ENCODE measurements around the gene MAML3. TPM values are rescaled to one million over a fixed set of nuclear protein-coding genes. Genes with fewer than 3 reads are reported as not detected.
A peak's percentile ranks its signal among the peaks of the same experiment; 100 is the strongest.

The MAML3 gene
- total and polyA plus RNA-seq, 2 of the 13 experiments (the other 11 are each of a cell fraction or from before 2014, with no cell fraction given), result 0.05 to 0.13 TPM

DNA sequence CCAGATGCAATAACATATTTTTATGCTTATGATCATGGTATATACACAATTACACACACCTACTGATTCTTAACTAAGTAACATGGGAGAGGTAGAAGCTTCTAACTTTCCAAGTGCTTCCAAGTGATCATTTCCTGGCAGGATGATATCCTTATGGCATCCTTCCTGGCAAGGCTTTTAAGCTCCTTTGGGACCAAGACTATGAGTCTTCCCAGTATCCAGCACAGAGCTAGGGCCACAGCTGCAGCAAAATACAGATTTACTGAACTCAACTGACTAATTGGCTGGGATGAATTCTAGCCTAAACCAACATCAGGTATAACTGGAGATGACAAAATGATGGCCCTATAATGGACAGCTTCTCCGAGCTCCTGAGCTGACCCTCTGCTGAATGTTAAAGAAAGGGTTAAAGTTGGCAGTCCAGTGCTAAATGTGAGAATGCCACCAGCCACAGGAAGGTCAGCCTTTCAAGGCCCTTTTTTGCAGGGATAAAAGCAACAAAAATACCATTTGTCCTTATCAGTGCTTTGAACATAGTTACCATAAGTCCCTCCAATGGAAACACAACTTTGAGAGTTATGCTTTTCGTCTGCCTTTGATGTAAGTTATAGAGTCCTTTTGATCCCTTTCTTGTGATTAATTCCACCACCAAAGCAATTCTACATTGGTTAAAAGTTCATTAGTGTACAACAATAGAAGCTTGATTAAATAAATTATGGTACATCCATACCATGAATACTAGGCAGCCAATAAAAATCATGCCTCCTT, 415.0 kb downstream of the MAML3 start (continued):
- TF ChIP-seq BRCA1 (CRISPR knock-in tag; IDR thresholded peaks at IDR 0.05), result no peak
- TF ChIP-seq, protein P1, sequence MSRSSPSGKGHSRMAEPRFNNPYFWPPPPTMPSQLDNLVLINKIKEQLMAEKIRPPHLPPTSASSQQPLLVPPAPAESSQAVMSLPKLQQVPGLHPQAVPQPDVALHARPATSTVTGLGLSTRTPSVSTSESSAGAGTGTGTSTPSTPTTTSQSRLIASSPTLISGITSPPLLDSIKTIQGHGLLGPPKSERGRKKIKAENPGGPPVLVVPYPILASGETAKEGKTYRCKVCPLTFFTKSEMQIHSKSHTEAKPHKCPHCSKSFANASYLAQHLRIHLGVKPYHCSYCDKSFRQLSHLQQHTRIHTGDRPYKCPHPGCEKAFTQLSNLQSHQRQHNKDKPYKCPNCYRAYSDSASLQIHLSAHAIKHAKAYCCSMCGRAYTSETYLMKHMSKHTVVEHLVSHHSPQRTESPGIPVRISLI (CRISPR knock-in tag; IDR thresholded peaks at IDR 0.05; ENCODE audit: borderline replicate concordance), result peak; percentile 75
- TF ChIP-seq, protein P2, sequence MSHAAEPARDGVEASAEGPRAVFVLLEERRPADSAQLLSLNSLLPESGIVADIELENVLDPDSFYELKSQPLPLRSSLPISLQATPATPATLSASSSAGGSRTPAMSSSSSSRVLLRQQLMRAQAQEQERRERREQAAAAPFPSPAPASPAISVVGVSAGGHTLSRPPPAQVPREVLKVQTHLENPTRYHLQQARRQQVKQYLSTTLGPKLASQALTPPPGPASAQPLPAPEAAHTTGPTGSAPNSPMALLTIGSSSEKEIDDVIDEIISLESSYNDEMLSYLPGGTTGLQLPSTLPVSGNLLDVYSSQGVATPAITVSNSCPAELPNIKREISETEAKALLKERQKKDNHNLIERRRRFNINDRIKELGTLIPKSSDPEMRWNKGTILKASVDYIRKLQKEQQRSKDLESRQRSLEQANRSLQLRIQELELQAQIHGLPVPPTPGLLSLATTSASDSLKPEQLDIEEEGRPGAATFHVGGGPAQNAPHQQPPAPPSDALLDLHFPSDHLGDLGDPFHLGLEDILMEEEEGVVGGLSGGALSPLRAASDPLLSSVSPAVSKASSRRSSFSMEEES (CRISPR knock-in tag; IDR thresholded peaks at IDR 0.05), result peak; percentile 82
- TF ChIP-seq ZBTB21 (CRISPR knock-in tag; IDR thresholded peaks at IDR 0.05), result no peak
- TF ChIP-seq EEA1 (CRISPR knock-in tag; IDR thresholded peaks at IDR 0.05; ENCODE audit: borderline replicate concordance), result no peak
- TF ChIP-seq, protein P3, sequence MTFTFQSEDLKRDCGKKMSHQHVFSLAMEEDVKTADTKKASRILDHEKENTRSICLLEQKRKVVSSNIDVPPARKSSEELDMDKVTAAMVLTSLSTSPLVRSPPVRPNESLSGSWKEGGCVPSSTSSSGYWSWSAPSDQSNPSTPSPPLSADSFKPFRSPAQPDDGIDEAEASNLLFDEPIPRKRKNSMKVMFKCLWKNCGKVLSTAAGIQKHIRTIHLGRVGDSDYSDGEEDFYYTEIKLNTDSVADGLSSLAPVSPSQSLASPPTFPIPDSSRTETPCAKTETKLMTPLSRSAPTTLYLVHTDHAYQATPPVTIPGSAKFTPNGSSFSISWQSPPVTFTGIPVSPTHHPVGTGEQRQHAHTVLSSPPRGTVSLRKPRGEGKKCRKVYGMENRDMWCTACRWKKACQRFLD (CRISPR knock-in tag; IDR thresholded peaks at IDR 0.05; ENCODE audit: borderline replicate concordance), result no peak
- TF ChIP-seq ZNF598 (CRISPR knock-in tag; IDR thresholded peaks at IDR 0.05; ENCODE audit: borderline replicate concordance), result no peak
- TF ChIP-seq ZFP36L2 (CRISPR knock-in tag; IDR thresholded peaks at IDR 0.05), result no peak
- no peak for TF ChIP-seq ZNF562 (CRISPR knock-in tag; IDR thresholded peaks at IDR 0.05; ENCODE audit: borderline replicate concordance)
- TF ChIP-seq SETDB1 (CRISPR knock-in tag; IDR thresholded peaks at IDR 0.05; ENCODE audit: borderline replicate concordance), result no peak
- TF ChIP-seq ZNF841 (CRISPR knock-in tag; IDR thresholded peaks at IDR 0.05; ENCODE audit: borderline replicate concordance), result no peak
- TF ChIP-seq MLLT10 (CRISPR knock-in tag; IDR thresholded peaks at IDR 0.05), result no peak
- no peak for TF ChIP-seq NFE2L2 (IDR thresholded peaks at IDR 0.05; ENCODE audit: low read length)
- TF ChIP-seq ZNF850 (CRISPR knock-in tag; conservative IDR thresholded peaks at IDR 0.05), result no peak
- TF ChIP-seq, protein P4, sequence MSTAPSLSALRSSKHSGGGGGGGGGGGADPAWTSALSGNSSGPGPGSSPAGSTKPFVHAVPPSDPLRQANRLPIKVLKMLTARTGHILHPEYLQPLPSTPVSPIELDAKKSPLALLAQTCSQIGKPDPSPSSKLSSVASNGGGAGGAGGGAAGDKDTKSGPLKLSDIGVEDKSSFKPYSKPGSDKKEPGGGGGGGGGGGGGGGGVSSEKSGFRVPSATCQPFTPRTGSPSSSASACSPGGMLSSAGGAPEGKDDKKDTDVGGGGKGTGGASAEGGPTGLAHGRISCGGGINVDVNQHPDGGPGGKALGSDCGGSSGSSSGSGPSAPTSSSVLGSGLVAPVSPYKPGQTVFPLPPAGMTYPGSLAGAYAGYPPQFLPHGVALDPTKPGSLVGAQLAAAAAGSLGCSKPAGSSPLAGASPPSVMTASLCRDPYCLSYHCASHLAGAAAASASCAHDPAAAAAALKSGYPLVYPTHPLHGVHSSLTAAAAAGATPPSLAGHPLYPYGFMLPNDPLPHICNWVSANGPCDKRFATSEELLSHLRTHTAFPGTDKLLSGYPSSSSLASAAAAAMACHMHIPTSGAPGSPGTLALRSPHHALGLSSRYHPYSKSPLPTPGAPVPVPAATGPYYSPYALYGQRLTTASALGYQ (CRISPR knock-in tag; IDR thresholded peaks at IDR 0.05), result no peak; the same call in 1 of the 2 replicates
- TF ChIP-seq ASH2L (IDR thresholded peaks at IDR 0.05; ENCODE audit: insufficient read length, low read depth, low read length), result peak; percentile 37
- TF ChIP-seq MED1 (CRISPR knock-in tag; IDR thresholded peaks at IDR 0.05), result peak; percentile 95
- TF ChIP-seq KLF16 (CRISPR knock-in tag; IDR thresholded peaks at IDR 0.05), result 0 out of 4 replicates have a peak, but pooled peaks of 1 of the 2 experiments have one; percentile 47
- TF ChIP-seq, protein P5, sequence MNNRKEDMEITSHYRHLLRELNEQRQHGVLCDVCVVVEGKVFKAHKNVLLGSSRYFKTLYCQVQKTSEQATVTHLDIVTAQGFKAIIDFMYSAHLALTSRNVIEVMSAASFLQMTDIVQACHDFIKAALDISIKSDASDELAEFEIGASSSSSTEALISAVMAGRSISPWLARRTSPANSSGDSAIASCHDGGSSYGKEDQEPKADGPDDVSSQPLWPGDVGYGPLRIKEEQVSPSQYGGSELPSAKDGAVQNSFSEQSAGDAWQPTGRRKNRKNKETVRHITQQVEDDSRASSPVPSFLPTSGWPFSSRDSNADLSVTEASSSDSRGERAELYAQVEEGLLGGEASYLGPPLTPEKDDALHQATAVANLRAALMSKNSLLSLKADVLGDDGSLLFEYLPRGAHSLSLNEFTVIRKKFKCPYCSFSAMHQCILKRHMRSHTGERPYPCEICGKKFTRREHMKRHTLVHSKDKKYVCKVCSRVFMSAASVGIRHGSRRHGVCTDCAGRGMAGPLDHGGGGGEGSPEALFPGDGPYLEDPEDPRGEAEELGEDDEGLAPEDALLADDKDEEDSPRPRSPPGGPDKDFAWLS (CRISPR knock-in tag; IDR thresholded peaks at IDR 0.05; ENCODE audit: borderline replicate concordance), result no peak
- TF ChIP-seq POGZ (CRISPR knock-in tag; IDR thresholded peaks at IDR 0.05), result no peak
- TF ChIP-seq, protein P6, sequence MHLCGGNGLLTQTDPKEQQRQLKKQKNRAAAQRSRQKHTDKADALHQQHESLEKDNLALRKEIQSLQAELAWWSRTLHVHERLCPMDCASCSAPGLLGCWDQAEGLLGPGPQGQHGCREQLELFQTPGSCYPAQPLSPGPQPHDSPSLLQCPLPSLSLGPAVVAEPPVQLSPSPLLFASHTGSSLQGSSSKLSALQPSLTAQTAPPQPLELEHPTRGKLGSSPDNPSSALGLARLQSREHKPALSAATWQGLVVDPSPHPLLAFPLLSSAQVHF (CRISPR knock-in tag; IDR thresholded peaks at IDR 0.05), result no peak

Data from HepG2 (cell line).